HepG2 (cell line): Measurements from ENCODE around the gene GNAI2.

ENCODE experiments used
- FOXM1 ChIP-seq: sonication (generic); formaldehyde crosslinking; IDR thresholded peaks from 2 replicates; pipeline ENCODE4 v1.5.0; 2020; ENCODE audit warnings: missing genetic modification reagents
- KLF9 ChIP-seq: IDR thresholded peaks from 2 replicates; pipeline ENCODE4 v1.6.1; 2016; ENCODE audit warnings: low read depth
- ZNF562 ChIP-seq: sonication (generic); formaldehyde crosslinking; IDR thresholded peaks from 2 replicates; pipeline ENCODE4 v1.8.0; 2022; ENCODE audit warnings: missing genetic modification reagents, borderline replicate concordance
- TF ChIP-seq, protein P1 (sequence below), 2 experiments: IDR thresholded peaks; 2 replicates each; pipeline ENCODE4 v1.6.1; 2011 to 2012; ENCODE audit warnings: low read length in 2 of 2, borderline replicate concordance in 1 of 2, low read depth in 1 of 2, mild to moderate bottlenecking in 1 of 2, moderate library complexity in 1 of 2
- TF ChIP-seq, protein P2 (sequence below): sonication (generic); formaldehyde crosslinking; IDR thresholded peaks from 2 replicates; pipeline ENCODE4 v1.9.0; 2021; ENCODE audit warnings: missing genetic modification reagents, mild to moderate bottlenecking, borderline replicate concordance
- TF ChIP-seq, protein P3 (sequence below): sonication (generic); formaldehyde crosslinking; IDR thresholded peaks from 2 replicates; pipeline ENCODE4 v1.5.0; 2020; ENCODE audit warnings: mild to moderate bottlenecking, missing genetic modification reagents, moderate library complexity
- TF ChIP-seq, protein P4 (sequence below): sonication (generic); formaldehyde crosslinking; IDR thresholded peaks from 2 replicates; pipeline ENCODE4 v1.4.0; 2020; ENCODE audit warnings: missing genetic modification reagents
- TF ChIP-seq, protein P5 (sequence below): IDR thresholded peaks from 2 replicates; pipeline ENCODE4 v1.6.1; 2012; ENCODE audit warnings: inconsistent platforms

DNA sequence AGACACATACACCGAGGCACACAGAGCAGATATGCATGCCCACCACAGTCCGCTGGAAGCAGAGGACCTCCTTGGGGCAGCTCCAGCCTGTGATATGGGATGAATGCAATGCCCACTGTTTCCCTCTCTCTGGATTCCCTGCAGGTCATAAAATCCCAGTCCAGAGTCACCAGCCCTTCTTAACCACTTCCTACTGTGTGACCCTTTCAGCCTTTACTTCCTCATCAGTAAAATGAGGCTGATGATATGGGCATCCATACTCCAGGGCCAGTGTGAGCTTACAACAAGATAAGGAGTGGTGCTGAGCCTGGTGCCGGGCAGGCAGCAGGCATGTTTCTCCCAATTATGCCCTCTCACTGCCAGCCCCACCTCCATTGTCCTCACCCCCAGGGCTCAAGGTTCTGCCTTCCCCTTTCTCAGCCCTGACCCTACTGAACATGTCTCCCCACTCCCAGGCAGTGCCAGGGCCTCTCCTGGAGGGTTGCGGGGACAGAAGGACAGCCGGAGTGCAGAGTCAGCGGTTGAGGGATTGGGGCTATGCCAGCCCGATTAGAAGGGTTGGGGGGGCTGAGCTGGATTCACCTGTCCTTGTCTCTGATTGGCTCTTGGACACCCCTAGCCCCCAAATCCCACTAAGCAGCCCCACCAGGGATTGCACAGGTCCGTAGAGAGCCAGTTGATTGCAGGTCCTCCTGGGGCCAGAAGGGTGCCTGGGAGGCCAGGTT is 44.9 kb upstream of the GNAI2 start, which contains the start of gene GNAT1:
- TF ChIP-seq, protein P1, sequence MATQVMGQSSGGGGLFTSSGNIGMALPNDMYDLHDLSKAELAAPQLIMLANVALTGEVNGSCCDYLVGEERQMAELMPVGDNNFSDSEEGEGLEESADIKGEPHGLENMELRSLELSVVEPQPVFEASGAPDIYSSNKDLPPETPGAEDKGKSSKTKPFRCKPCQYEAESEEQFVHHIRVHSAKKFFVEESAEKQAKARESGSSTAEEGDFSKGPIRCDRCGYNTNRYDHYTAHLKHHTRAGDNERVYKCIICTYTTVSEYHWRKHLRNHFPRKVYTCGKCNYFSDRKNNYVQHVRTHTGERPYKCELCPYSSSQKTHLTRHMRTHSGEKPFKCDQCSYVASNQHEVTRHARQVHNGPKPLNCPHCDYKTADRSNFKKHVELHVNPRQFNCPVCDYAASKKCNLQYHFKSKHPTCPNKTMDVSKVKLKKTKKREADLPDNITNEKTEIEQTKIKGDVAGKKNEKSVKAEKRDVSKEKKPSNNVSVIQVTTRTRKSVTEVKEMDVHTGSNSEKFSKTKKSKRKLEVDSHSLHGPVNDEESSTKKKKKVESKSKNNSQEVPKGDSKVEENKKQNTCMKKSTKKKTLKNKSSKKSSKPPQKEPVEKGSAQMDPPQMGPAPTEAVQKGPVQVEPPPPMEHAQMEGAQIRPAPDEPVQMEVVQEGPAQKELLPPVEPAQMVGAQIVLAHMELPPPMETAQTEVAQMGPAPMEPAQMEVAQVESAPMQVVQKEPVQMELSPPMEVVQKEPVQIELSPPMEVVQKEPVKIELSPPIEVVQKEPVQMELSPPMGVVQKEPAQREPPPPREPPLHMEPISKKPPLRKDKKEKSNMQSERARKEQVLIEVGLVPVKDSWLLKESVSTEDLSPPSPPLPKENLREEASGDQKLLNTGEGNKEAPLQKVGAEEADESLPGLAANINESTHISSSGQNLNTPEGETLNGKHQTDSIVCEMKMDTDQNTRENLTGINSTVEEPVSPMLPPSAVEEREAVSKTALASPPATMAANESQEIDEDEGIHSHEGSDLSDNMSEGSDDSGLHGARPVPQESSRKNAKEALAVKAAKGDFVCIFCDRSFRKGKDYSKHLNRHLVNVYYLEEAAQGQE (IDR thresholded peaks at IDR 0.05; ENCODE audit: borderline replicate concordance in 1 of 2, low read depth in 1 of 2, low read length in 2 of 2): no peak
- TF ChIP-seq, protein P2, sequence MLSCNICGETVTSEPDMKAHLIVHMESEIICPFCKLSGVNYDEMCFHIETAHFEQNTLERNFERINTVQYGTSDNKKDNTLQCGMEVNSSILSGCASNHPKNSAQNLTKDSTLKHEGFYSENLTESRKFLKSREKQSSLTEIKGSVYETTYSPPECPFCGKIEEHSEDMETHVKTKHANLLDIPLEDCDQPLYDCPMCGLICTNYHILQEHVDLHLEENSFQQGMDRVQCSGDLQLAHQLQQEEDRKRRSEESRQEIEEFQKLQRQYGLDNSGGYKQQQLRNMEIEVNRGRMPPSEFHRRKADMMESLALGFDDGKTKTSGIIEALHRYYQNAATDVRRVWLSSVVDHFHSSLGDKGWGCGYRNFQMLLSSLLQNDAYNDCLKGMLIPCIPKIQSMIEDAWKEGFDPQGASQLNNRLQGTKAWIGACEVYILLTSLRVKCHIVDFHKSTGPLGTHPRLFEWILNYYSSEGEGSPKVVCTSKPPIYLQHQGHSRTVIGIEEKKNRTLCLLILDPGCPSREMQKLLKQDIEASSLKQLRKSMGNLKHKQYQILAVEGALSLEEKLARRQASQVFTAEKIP (CRISPR knock-in tag): no peak
- TF ChIP-seq KLF9 (CRISPR knock-in tag) (no peak), ZNF562 (CRISPR knock-in tag) (no peak), FOXM1 (CRISPR knock-in tag) (no peak)
- TF ChIP-seq, protein P3, sequence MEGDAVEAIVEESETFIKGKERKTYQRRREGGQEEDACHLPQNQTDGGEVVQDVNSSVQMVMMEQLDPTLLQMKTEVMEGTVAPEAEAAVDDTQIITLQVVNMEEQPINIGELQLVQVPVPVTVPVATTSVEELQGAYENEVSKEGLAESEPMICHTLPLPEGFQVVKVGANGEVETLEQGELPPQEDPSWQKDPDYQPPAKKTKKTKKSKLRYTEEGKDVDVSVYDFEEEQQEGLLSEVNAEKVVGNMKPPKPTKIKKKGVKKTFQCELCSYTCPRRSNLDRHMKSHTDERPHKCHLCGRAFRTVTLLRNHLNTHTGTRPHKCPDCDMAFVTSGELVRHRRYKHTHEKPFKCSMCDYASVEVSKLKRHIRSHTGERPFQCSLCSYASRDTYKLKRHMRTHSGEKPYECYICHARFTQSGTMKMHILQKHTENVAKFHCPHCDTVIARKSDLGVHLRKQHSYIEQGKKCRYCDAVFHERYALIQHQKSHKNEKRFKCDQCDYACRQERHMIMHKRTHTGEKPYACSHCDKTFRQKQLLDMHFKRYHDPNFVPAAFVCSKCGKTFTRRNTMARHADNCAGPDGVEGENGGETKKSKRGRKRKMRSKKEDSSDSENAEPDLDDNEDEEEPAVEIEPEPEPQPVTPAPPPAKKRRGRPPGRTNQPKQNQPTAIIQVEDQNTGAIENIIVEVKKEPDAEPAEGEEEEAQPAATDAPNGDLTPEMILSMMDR (CRISPR knock-in tag): no peak
- TF ChIP-seq, protein P4, sequence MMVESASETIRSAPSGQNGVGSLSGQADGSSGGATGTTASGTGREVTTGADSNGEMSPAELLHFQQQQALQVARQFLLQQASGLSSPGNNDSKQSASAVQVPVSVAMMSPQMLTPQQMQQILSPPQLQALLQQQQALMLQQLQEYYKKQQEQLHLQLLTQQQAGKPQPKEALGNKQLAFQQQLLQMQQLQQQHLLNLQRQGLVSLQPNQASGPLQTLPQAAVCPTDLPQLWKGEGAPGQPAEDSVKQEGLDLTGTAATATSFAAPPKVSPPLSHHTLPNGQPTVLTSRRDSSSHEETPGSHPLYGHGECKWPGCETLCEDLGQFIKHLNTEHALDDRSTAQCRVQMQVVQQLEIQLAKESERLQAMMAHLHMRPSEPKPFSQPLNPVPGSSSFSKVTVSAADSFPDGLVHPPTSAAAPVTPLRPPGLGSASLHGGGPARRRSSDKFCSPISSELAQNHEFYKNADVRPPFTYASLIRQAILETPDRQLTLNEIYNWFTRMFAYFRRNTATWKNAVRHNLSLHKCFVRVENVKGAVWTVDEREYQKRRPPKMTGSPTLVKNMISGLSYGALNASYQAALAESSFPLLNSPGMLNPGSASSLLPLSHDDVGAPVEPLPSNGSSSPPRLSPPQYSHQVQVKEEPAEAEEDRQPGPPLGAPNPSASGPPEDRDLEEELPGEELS (CRISPR knock-in tag): no peak
- TF ChIP-seq, protein P5, sequence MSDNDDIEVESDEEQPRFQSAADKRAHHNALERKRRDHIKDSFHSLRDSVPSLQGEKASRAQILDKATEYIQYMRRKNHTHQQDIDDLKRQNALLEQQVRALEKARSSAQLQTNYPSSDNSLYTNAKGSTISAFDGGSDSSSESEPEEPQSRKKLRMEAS: no peak
